Measurements from ENCODE around the gene TRNAU1AP. TPM values are rescaled to one million over a fixed set of nuclear protein-coding genes. Genes with fewer than 3 reads are reported as not detected.
"Not testable (repeated sequence)": the region's sequence is repeated elsewhere in the genome, so short reads cannot be mapped to it uniquely, and the experiment has no call there.

TRNAU1AP gene
- total and polyA plus RNA-seq, 2 experiments from 2014 or later = 21.9 to 27.4 TPM

DNA sequence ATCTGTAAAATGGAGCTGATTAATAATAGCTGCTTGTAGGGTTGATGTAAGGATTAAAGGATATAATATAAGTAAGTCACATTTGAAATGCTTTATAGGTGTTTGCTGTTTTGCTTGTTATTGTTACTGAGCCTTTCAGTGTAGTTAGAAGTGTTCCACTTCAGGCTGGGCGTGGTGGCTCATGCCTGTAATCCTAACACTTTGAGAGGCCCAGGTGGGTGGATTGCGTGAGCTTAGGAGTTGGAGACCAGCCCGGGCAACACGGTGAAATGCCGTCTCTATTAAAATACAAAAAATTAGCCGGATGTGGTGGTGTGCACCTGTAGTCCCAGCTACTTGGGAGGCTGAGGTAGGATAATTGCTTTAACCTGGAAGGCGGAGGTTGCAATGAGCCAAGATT is 12.2 kb downstream of the TRNAU1AP start:
- 95 to 98% methylated on average over 7 of the region's 7 CpGs for WGBS, 2 experiments (ENCODE audit: low coverage in 1 of 2, low lambda C conversion rate in 2 of 2, missing lambda C conversion rate in 2 of 2)
- Histone ChIP-seq H3K9ac (no peak overlapping the region), H3K27ac (no peak overlapping the region), H3K27me3 (replicated peaks; ENCODE audit: insufficient read depth) (no peaks in the 10 kb centered on the region), H3K4me1 (ENCODE audit: insufficient read depth) (no peaks in the 10 kb centered on the region), H3K9me2 (ENCODE audit: insufficient read depth) (no peaks in the 10 kb centered on the region), H3K79me2 (ENCODE audit: insufficient read depth) (no peaks in the 10 kb centered on the region), H3K4me2 (ENCODE audit: unreplicated experiment) (no peak overlapping the region), H2AFZ (no peak overlapping the region), H3K9me3 (ENCODE audit: low read depth) (no peaks in the 10 kb centered on the region), H3F3A (ENCODE audit: insufficient read depth) (no peaks in the 10 kb centered on the region), H3K36me3 (ENCODE audit: low read depth) (peaks cover 52% of the 10 kb centered on the region; the same call in 1 of the 2 replicates), H4K20me1 (ENCODE audit: insufficient read depth) (no peaks in the 10 kb centered on the region), H3K4me3 (no peak overlapping the region)
- in situ Hi-C loops (cut with MboI) = no loop called here
- no peak for TF ChIP-seq EZH2 (IDR thresholded peaks at IDR 0.05; ENCODE audit: insufficient read depth, poor library complexity, severe bottlenecking)
- DNase-seq = no peak

DNA sequence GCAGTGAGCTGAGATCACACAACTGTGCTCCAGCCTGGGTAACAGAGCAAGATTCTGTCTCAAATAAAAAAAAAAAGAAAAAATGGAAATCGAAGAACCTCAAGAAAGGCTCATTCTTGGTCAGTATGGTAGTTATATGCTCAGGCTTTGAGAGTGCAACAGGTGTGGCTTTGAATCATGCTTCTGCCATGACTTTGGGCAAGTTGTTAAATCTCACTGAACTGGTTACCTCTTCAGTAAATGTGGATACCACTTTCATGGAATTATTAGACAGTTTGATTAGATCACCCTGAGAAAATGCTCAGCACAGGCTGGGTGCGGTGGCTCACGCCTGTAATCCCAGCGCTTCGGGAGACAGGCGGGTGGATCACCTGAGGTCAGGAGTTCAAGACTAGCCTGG is 12.8 kb downstream of the TRNAU1AP start:
- Histone ChIP-seq H3K27ac (no peak overlapping the region), H3K4me2 (ENCODE audit: unreplicated experiment) (no peak overlapping the region), H3K9me3 (ENCODE audit: low read depth) (no peaks in the 10 kb centered on the region), H3K9ac (no peak overlapping the region), H4K20me1 (ENCODE audit: insufficient read depth) (no peaks in the 10 kb centered on the region), H3K27me3 (replicated peaks; ENCODE audit: insufficient read depth) (no peaks in the 10 kb centered on the region), H3K4me1 (ENCODE audit: insufficient read depth) (no peaks in the 10 kb centered on the region), H3K79me2 (ENCODE audit: insufficient read depth) (no peaks in the 10 kb centered on the region), H3K9me2 (ENCODE audit: insufficient read depth) (no peaks in the 10 kb centered on the region), H2AFZ (no peak overlapping the region), H3F3A (ENCODE audit: insufficient read depth) (no peaks in the 10 kb centered on the region), H3K36me3 (ENCODE audit: low read depth) (peaks cover 53% of the 10 kb centered on the region; the same call in 1 of the 2 replicates), H3K4me3 (no peak overlapping the region)
- DNase-seq = no peak
- WGBS, 2 experiments (ENCODE audit: low coverage in 1 of 2, low lambda C conversion rate in 2 of 2, missing lambda C conversion rate in 2 of 2) = 97% methylated on average over 6 of the region's 6 CpGs
- TF ChIP-seq EZH2 (IDR thresholded peaks at IDR 0.05; ENCODE audit: insufficient read depth, poor library complexity, severe bottlenecking) (no peak), EZH2phosphoT487 (IDR thresholded peaks at IDR 0.05; ENCODE audit: insufficient read depth, low read depth) (no peak)
- in situ Hi-C loops (cut with MboI) = no loop called here

DNA sequence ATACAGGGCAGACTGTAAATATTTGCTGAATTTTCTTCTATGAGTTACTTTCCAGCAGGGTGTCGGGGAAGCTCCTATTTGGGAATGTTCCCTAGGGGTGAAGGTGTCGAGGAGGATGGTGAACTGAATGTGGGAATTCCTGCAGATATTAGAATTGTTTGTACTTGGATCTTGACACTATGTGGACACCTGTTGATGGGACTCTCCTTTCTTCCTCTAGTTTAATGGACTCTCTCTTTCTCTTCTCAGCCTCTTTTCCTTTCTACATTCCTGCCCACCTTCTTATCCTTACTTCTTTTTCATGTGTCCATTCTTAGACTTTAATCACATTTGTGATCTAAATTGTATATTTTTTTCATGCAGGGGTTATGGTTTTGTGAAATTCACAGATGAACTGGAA is 14.0 kb downstream of the TRNAU1AP start:
- H3F3A ChIP-seq (ENCODE audit: insufficient read depth) = peaks cover 3% of the 10 kb centered on the region; the same call in 1 of the 2 replicates
- H3K4me3 ChIP-seq = no peak overlapping the region
- 95 to 100% methylated on average over 2 of the region's 2 CpGs for WGBS, 2 experiments (ENCODE audit: low coverage in 1 of 2, low lambda C conversion rate in 2 of 2, missing lambda C conversion rate in 2 of 2)
- no peak for TF ChIP-seq EZH2phosphoT487 (IDR thresholded peaks at IDR 0.05; ENCODE audit: insufficient read depth, low read depth)
- TF ChIP-seq EZH2 (IDR thresholded peaks at IDR 0.05; ENCODE audit: insufficient read depth, poor library complexity, severe bottlenecking) = no peak
- no peaks in the 10 kb centered on the region for H4K20me1 ChIP-seq (ENCODE audit: insufficient read depth)
- H3K27ac ChIP-seq = no peak overlapping the region
- H3K9ac ChIP-seq = no peak overlapping the region
- H3K4me1 ChIP-seq (ENCODE audit: insufficient read depth) = no peaks in the 10 kb centered on the region
- peaks cover 45% of the 10 kb centered on the region for H3K36me3 ChIP-seq (ENCODE audit: low read depth)
- H3K27me3 ChIP-seq (replicated peaks; ENCODE audit: insufficient read depth) = no peaks in the 10 kb centered on the region
- in situ Hi-C loops (cut with MboI) = no loop called here
- H3K9me3 ChIP-seq (ENCODE audit: low read depth) = no peaks in the 10 kb centered on the region
- H3K9me2 ChIP-seq (ENCODE audit: insufficient read depth) = no peaks in the 10 kb centered on the region
- no peaks in the 10 kb centered on the region for H3K79me2 ChIP-seq (ENCODE audit: insufficient read depth)
- DNase-seq = no peak
- H3K4me2 ChIP-seq (ENCODE audit: unreplicated experiment) = no peak overlapping the region
- no peak overlapping the region for H2AFZ ChIP-seq

DNA sequence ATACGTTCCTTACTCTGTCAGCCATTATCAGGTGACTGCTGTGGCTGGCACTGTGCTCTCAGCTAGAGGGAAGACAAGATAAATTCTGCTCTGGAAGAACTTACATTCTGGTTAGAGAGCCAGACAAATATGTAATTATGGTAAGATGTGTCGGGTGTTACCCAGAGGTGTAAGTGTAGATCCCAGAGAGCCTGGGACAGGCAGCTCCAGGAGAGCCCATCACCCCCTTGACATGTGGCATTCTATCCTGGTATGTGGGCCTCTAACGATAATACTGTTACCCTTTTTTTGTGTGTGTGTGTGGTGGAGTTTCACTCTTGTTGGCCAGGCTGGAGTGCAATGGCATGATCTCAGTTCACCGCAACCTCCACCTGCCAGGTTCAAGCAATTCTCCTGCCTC is 19.0 kb downstream of the TRNAU1AP start:
- H4K20me1 ChIP-seq (ENCODE audit: insufficient read depth) = no peaks in the 10 kb centered on the region
- peaks cover 3% of the 10 kb centered on the region; the same call in 1 of the 2 replicates for H3K4me1 ChIP-seq (ENCODE audit: insufficient read depth)
- no peaks in the 10 kb centered on the region for H3K79me2 ChIP-seq (ENCODE audit: insufficient read depth)
- H3K36me3 ChIP-seq (ENCODE audit: low read depth) = peaks cover 25% of the 10 kb centered on the region
- in situ Hi-C loops (cut with MboI) = no loop called here
- no peak overlapping the region for H3K4me3 ChIP-seq
- no peaks in the 10 kb centered on the region for H3K9me2 ChIP-seq (ENCODE audit: insufficient read depth)
- no peak for TF ChIP-seq EZH2 (IDR thresholded peaks at IDR 0.05; ENCODE audit: insufficient read depth, poor library complexity, severe bottlenecking)
- no peak for TF ChIP-seq EZH2phosphoT487 (IDR thresholded peaks at IDR 0.05; ENCODE audit: insufficient read depth, low read depth)
- no peaks in the 10 kb centered on the region for H3K9me3 ChIP-seq (ENCODE audit: low read depth)
- H3F3A ChIP-seq (ENCODE audit: insufficient read depth) = peaks cover 21% of the 10 kb centered on the region; the same call in 1 of the 2 replicates
- DNase-seq = no peak
- WGBS, 2 experiments (ENCODE audit: low coverage in 1 of 2, low lambda C conversion rate in 2 of 2, missing lambda C conversion rate in 2 of 2) = 85 to 86% methylated on average over 4 of the region's 4 CpGs
- no peaks in the 10 kb centered on the region for H3K27me3 ChIP-seq (replicated peaks; ENCODE audit: insufficient read depth)
- H2AFZ ChIP-seq = no peak overlapping the region
- no peak overlapping the region for H3K9ac ChIP-seq
- no peak overlapping the region for H3K27ac ChIP-seq
- H3K4me2 ChIP-seq (ENCODE audit: unreplicated experiment) = no peak overlapping the region

DNA sequence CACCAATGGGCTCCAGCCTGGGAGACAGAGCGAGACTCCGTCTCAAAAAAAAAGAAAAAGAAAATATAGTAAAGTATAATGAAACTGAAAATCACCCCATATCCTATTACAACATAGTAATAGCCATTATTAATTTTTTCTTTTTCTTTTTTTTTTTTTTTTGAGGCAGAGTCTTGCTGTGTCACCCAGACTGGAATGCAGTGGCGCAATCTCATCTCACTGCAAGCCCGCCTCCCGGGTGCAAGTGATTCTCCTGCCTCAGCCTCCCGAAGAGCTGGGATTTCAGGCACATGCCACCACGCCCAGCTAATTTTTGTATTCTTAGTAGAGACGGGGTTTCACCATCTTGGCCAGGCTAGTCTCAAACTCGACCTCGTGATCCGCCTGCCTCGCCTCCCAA is 20.0 kb downstream of the TRNAU1AP start:
- Histone ChIP-seq H3K36me3 (ENCODE audit: low read depth) (peaks cover 23% of the 10 kb centered on the region), H3F3A (ENCODE audit: insufficient read depth) (peaks cover 31% of the 10 kb centered on the region)
- H3K4me2 ChIP-seq (ENCODE audit: unreplicated experiment); in situ Hi-C loops (cut with MboI); H3K27ac ChIP-seq; H3K9ac ChIP-seq; H3K4me3 ChIP-seq; H3K27me3 ChIP-seq (replicated peaks; ENCODE audit: insufficient read depth); H3K4me1 ChIP-seq (ENCODE audit: insufficient read depth); H3K79me2 ChIP-seq (ENCODE audit: insufficient read depth); H2AFZ ChIP-seq; H4K20me1 ChIP-seq (ENCODE audit: insufficient read depth); H3K9me3 ChIP-seq (ENCODE audit: low read depth); H3K9me2 ChIP-seq (ENCODE audit: insufficient read depth): not testable (repeated sequence)
- DNase-seq = peak; percentile 68
- 91 to 95% methylated on average over 12 of the region's 12 CpGs for WGBS, 2 experiments (ENCODE audit: low coverage in 1 of 2, low lambda C conversion rate in 2 of 2, missing lambda C conversion rate in 2 of 2)
